ENCODE results near the gene SERHL2. TPM values are rescaled to one million over a fixed set of nuclear protein-coding genes. Genes with fewer than 3 reads are reported as not detected.
"Not testable (repeated sequence)": the region's sequence is repeated elsewhere in the genome, so short reads cannot be mapped to it uniquely, and the experiment has no call there.

Gene SERHL2
- total RNA-seq, 2 experiments from 2014 or later = 0.69 TPM; not detected in 1

- ChIA-PET CTCF (no interaction called here), POLR2A (interaction anchor here (0.7 kb wide), 1 partner anchor 9 kb away, joined by 3 read pairs; no protein-coding TSS in a partner anchor)
- Mint-ChIP-seq H3K4me3 (no peak overlapping the region), H3K27ac (peak overlapping the region; percentile 61), H3K9me3 (no peaks in the 10 kb centered on the region), H3K36me3 (ENCODE audit: low read depth) (peaks cover 88% of the 10 kb centered on the region), H3K27me3 (no peaks in the 10 kb centered on the region), H3K4me1 (ENCODE audit: low read depth) (peaks cover 36% of the 10 kb centered on the region)
- peaks cover 21% of the 10 kb centered on the region for H3K4me1 ChIP-seq (ENCODE audit: insufficient read depth, low read length)
- H3K27ac ChIP-seq (ENCODE audit: low read depth in 1 of 2, low read length in 2 of 2) = no peak overlapping the region
- DNase-seq (no peak), ATAC-seq (ENCODE audit: poor library complexity) (no peak)
- H3K4me3 ChIP-seq (ENCODE audit: low read length) = no peak overlapping the region
- H3K36me3 ChIP-seq (ENCODE audit: insufficient read depth, low read length) = peaks cover 68% of the 10 kb centered on the region
- intact Hi-C loops (cut with DNase I, micrococcal nuclease) = no loop called here
- TF ChIP-seq, protein P1, sequence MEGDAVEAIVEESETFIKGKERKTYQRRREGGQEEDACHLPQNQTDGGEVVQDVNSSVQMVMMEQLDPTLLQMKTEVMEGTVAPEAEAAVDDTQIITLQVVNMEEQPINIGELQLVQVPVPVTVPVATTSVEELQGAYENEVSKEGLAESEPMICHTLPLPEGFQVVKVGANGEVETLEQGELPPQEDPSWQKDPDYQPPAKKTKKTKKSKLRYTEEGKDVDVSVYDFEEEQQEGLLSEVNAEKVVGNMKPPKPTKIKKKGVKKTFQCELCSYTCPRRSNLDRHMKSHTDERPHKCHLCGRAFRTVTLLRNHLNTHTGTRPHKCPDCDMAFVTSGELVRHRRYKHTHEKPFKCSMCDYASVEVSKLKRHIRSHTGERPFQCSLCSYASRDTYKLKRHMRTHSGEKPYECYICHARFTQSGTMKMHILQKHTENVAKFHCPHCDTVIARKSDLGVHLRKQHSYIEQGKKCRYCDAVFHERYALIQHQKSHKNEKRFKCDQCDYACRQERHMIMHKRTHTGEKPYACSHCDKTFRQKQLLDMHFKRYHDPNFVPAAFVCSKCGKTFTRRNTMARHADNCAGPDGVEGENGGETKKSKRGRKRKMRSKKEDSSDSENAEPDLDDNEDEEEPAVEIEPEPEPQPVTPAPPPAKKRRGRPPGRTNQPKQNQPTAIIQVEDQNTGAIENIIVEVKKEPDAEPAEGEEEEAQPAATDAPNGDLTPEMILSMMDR (IDR thresholded peaks at IDR 0.05) = no peak
- no peaks in the 10 kb centered on the region for H3K27me3 ChIP-seq (ENCODE audit: control insufficient read depth in 1 of 2, insufficient read depth in 2 of 2, low read length in 2 of 2)
- H3K9me3 ChIP-seq (ENCODE audit: control insufficient read depth in 1 of 2, insufficient read depth in 1 of 2, low read length in 2 of 2) = no peaks in the 10 kb centered on the region
These were observed 49.7 kb downstream of the SERHL2 start for GRCh38 chr22:42603427-42603826.

- Mint-ChIP-seq H3K4me1 (ENCODE audit: low read depth) (peaks cover 42% of the 10 kb centered on the region), H3K36me3 (ENCODE audit: low read depth) (peaks cover 86% of the 10 kb centered on the region), H3K27ac (no peak overlapping the region), H3K9me3 (no peaks in the 10 kb centered on the region), H3K4me3 (no peak overlapping the region), H3K27me3 (no peaks in the 10 kb centered on the region)
- Histone ChIP-seq H3K9me3 (ENCODE audit: control insufficient read depth in 1 of 2, insufficient read depth in 1 of 2, low read length in 2 of 2) (no peaks in the 10 kb centered on the region), H3K27me3 (ENCODE audit: control insufficient read depth in 1 of 2, insufficient read depth in 2 of 2, low read length in 2 of 2) (no peaks in the 10 kb centered on the region), H3K4me1 (ENCODE audit: insufficient read depth, low read length) (peaks cover 30% of the 10 kb centered on the region), H3K4me3 (ENCODE audit: low read length) (no peak overlapping the region), H3K27ac (ENCODE audit: low read depth in 1 of 2, low read length in 2 of 2) (no peak overlapping the region), H3K36me3 (ENCODE audit: insufficient read depth, low read length) (peaks cover 69% of the 10 kb centered on the region)
- POLR2A ChIA-PET = no interaction called here
- TF ChIP-seq, protein P1 (IDR thresholded peaks at IDR 0.05) = no peak
- ATAC-seq (ENCODE audit: poor library complexity) = no peak
- no peak for DNase-seq
- intact Hi-C loops (cut with DNase I, micrococcal nuclease) = no loop called here
- CTCF ChIA-PET = no interaction called here
These were observed 50.6 kb downstream of the SERHL2 start for GRCh38 chr22:42604403-42604802.

- H3K27me3 ChIP-seq (ENCODE audit: control insufficient read depth in 1 of 2, insufficient read depth in 2 of 2, low read length in 2 of 2); CTCF ChIA-PET; ATAC-seq (ENCODE audit: poor library complexity); H3K9me3 ChIP-seq (ENCODE audit: control insufficient read depth in 1 of 2, insufficient read depth in 1 of 2, low read length in 2 of 2); intact Hi-C loops (cut with DNase I, micrococcal nuclease); POLR2A ChIA-PET; H3K4me3 ChIP-seq (ENCODE audit: low read length); H3K27me3 Mint-ChIP-seq; H3K4me3 Mint-ChIP-seq; H3K9me3 Mint-ChIP-seq; H3K27ac Mint-ChIP-seq; H3K27ac ChIP-seq (ENCODE audit: low read depth in 1 of 2, low read length in 2 of 2); DNase-seq: not testable (repeated sequence)
- H3K4me1 Mint-ChIP-seq (ENCODE audit: low read depth) = peaks cover 68% of the 10 kb centered on the region
- peaks cover 67% of the 10 kb centered on the region for H3K36me3 ChIP-seq (ENCODE audit: insufficient read depth, low read length)
- peaks cover 83% of the 10 kb centered on the region for H3K36me3 Mint-ChIP-seq (ENCODE audit: low read depth)
- H3K4me1 ChIP-seq (ENCODE audit: insufficient read depth, low read length) = peaks cover 62% of the 10 kb centered on the region
These were observed 53.9 kb downstream of the SERHL2 start for GRCh38 chr22:42607641-42608040.

GRCh38 chr22:42608136-42608822 lies 54.5 kb downstream of the SERHL2 start:
- intact Hi-C loops (cut with DNase I, micrococcal nuclease) = no loop called here
- Mint-ChIP-seq H3K36me3 (ENCODE audit: low read depth) (peaks cover 82% of the 10 kb centered on the region), H3K9me3 (no peaks in the 10 kb centered on the region), H3K4me3 (no peak overlapping the region), H3K4me1 (ENCODE audit: low read depth) (peaks cover 68% of the 10 kb centered on the region), H3K27me3 (no peaks in the 10 kb centered on the region), H3K27ac (no peak overlapping the region)
- Histone ChIP-seq H3K27me3 (ENCODE audit: control insufficient read depth in 1 of 2, insufficient read depth in 2 of 2, low read length in 2 of 2) (no peaks in the 10 kb centered on the region), H3K4me3 (ENCODE audit: low read length) (no peak overlapping the region), H3K9me3 (ENCODE audit: control insufficient read depth in 1 of 2, insufficient read depth in 1 of 2, low read length in 2 of 2) (no peaks in the 10 kb centered on the region), H3K4me1 (ENCODE audit: insufficient read depth, low read length) (peaks cover 68% of the 10 kb centered on the region), H3K27ac (ENCODE audit: low read depth in 1 of 2, low read length in 2 of 2) (no peak overlapping the region), H3K36me3 (ENCODE audit: insufficient read depth, low read length) (peaks cover 64% of the 10 kb centered on the region)
- DNase-seq (no peak), ATAC-seq (ENCODE audit: poor library complexity) (no peak)
- ChIA-PET POLR2A (no interaction called here), CTCF (no interaction called here)
- TF ChIP-seq, protein P1 (IDR thresholded peaks at IDR 0.05) = no peak

All from CD4-positive, alpha-beta T cell (primary cell).